GM23248 (cell line): ENCODE results near the gene H2BW1. TPM values are rescaled to one million over a fixed set of nuclear protein-coding genes. Genes with fewer than 3 reads are reported as not detected.
"Not testable (repeated sequence)": the region's sequence is repeated elsewhere in the genome, so short reads cannot be mapped to it uniquely, and the experiment has no call there.

Source experiments
- DNase-seq: peaks from one replicate; pipeline ENCODE4 v3.0.0-alpha.2; 2015
- H2AFZ ChIP-seq: fragments of 200-600 bp; sonication (generic); 2 replicates; pipeline ENCODE4 v1.6.1; 2016; ENCODE audit warnings: antibody characterized with exemption
- H3F3A ChIP-seq: fragments of 200-600 bp; sonication (generic); 2 replicates; pipeline ENCODE4 v1.6.1; 2016; ENCODE audit warnings: mild to moderate bottlenecking, antibody characterized with exemption, mixed run types; ENCODE audit not compliant: insufficient read depth
- H3K27ac ChIP-seq: fragments of 200-600 bp; sonication (generic); 2 replicates; pipeline ENCODE4 v1.5.1; 2016; ENCODE audit warnings: mild to moderate bottlenecking
- H3K27me3 ChIP-seq: fragments of 200-600 bp; sonication (generic); replicated peaks from 2 replicates; pipeline ENCODE4 v1.6.1; 2016; ENCODE audit warnings: mild to moderate bottlenecking; ENCODE audit not compliant: insufficient read depth
- H3K36me3 ChIP-seq: fragments of 200-600 bp; sonication (generic); 2 replicates; pipeline ENCODE4 v1.6.1; 2016; ENCODE audit warnings: low read depth, mild to moderate bottlenecking
- H3K4me1 ChIP-seq: fragments of 200-600 bp; sonication (generic); 2 replicates; pipeline ENCODE4 v1.6.1; 2016; ENCODE audit warnings: mild to moderate bottlenecking; ENCODE audit not compliant: insufficient read depth
- H3K4me2 ChIP-seq: fragments of 200-600 bp; sonication (generic); one replicate; pipeline ENCODE4 v1.6.1; 2016; ENCODE audit warnings: mild to moderate bottlenecking; ENCODE audit not compliant: unreplicated experiment
- H3K4me3 ChIP-seq: fragments of 200-600 bp; sonication (generic); 2 replicates; pipeline ENCODE4 v1.5.1; 2016; ENCODE audit warnings: mild to moderate bottlenecking
- H3K79me2 ChIP-seq: fragments of 200-600 bp; sonication (generic); 2 replicates; pipeline ENCODE4 v1.6.1; 2016; ENCODE audit warnings: mild to moderate bottlenecking; ENCODE audit not compliant: insufficient read depth
- H3K9ac ChIP-seq: fragments of 200-600 bp; sonication (generic); 2 replicates; pipeline ENCODE4 v1.6.1; 2016; ENCODE audit warnings: mild to moderate bottlenecking
- H3K9me2 ChIP-seq: fragments of 200-600 bp; sonication (generic); 2 replicates; pipeline ENCODE4 v1.6.1; 2016; ENCODE audit warnings: mixed run types, mild to moderate bottlenecking, moderate library complexity; ENCODE audit not compliant: insufficient read depth
- H3K9me3 ChIP-seq: fragments of 200-600 bp; sonication (generic); one replicate; pipeline ENCODE4 v1.6.1; 2017; ENCODE audit warnings: low read depth
- H4K20me1 ChIP-seq: fragments of 200-600 bp; sonication (generic); 2 replicates; pipeline ENCODE4 v1.6.0; 2016; ENCODE audit not compliant: insufficient read depth
- EZH2 ChIP-seq: fragments of 200-600 bp; sonication (generic); IDR thresholded peaks from 2 replicates; pipeline ENCODE4 v1.6.1; 2018; ENCODE audit warnings: antibody characterized with exemption, mild to moderate bottlenecking; ENCODE audit not compliant: insufficient read depth, poor library complexity, severe bottlenecking
- EZH2phosphoT487 ChIP-seq: fragments of 200-600 bp; sonication (generic); IDR thresholded peaks from 2 replicates; pipeline ENCODE4 v1.6.1; 2018; ENCODE audit warnings: antibody characterized with exemption, moderate library complexity, mild to moderate bottlenecking, low read depth; ENCODE audit not compliant: insufficient read depth
- WGBS, 2 experiments: methylation state at CpG; one replicate each; pipeline ENCODE4 v1.1.6; 2015 to 2017; ENCODE audit warnings: low lambda C conversion rate in 2 of 2, low coverage in 1 of 2; ENCODE audit errors: missing lambda C conversion rate in 2 of 2; 5-methylcytosine and 5-hydroxymethylcytosine counted together
- in situ Hi-C: fragments of 300-500 bp; cut with MboI; formaldehyde crosslinking; loops from 2 replicates; pipeline ENCODE4 v1.15.0; 2020
- polyA plus RNA-seq: library from polyadenylated mRNA; unstranded; fragments of >200 nt; fragmentation: Nextera tagmentation; extraction: Ambion mirVana; gene quantifications from 2 replicates; pipeline ENCODE4 v1.2.1, GENCODE V29; 2016
- total RNA-seq: library from RNA; depleted of rRNA; stranded (reverse); fragments of >200 nt; shearing (Covaris generic); gene quantifications from 2 replicates; pipeline ENCODE4 v1.2.3, GENCODE V29; 2014; rRNA removed

H2BW1 gene
- total and polyA plus RNA-seq, 2 experiments from 2014 or later: not detected

DNA sequence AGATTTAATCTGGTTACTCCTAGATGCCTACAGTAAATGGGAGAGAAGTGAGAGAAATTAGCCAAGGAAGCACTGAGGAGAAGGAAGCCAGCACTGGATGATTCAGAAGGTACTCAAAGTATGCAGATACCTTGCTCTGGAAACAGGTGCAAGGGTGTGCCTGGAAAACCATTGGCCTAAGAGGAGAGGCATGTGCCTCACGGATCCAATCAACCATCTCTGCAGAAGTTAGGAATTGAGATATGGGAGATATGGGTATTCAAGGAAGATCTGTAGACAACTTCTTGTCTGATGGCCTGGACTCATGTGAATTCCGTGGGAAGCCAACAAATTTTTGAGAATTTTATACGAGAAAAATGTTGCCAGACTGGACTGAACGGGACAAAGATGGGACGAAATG, 4.7 kb downstream of the H2BW1 start:
- WGBS, 2 experiments: 21 to 32% methylated on average over 5 of the region's 5 CpGs
- no peaks in the 10 kb centered on the region for H4K20me1 ChIP-seq
- no peaks in the 10 kb centered on the region for H3F3A ChIP-seq
- no peak overlapping the region for H2AFZ ChIP-seq
- in situ Hi-C loops: no loop called here
- no peak overlapping the region for H3K9ac ChIP-seq
- H3K4me1 ChIP-seq: no peaks in the 10 kb centered on the region
- H3K9me2 ChIP-seq: no peaks in the 10 kb centered on the region
- H3K9me3 ChIP-seq: no peaks in the 10 kb centered on the region
- H3K79me2 ChIP-seq: no peaks in the 10 kb centered on the region
- H3K27ac ChIP-seq: no peak overlapping the region
- no peak overlapping the region for H3K4me2 ChIP-seq
- H3K27me3 ChIP-seq: no peaks in the 10 kb centered on the region
- no peak overlapping the region for H3K4me3 ChIP-seq
- DNase-seq: no peak
- TF ChIP-seq EZH2phosphoT487: no peak
- no peaks in the 10 kb centered on the region for H3K36me3 ChIP-seq

DNA sequence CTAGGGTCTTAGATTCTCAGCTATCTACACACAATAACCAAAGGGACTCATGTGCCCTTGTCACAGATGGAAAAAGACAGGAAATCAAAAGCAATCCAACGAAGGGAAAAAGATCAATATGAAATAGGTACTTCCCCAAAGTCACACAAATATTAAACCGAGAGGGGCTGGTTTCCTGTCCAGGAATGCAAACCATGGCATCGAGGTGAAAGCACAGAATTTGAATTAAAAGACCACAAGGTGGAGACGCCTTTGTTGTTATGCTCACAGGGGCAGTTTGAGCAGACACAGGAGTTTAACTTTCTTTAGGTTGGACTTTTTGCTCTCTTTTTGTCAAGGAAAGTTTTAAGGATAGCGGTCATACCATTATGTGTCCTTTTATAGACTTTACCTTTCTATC, 14.3 kb downstream of the H2BW1 start:
- Histone ChIP-seq H3K9me2 (no peaks in the 10 kb centered on the region), H3F3A (no peaks in the 10 kb centered on the region), H3K27ac (no peak overlapping the region), H3K4me1 (no peaks in the 10 kb centered on the region), H3K36me3 (no peaks in the 10 kb centered on the region), H3K9me3 (no peaks in the 10 kb centered on the region), H2AFZ (no peak overlapping the region), H3K27me3 (no peaks in the 10 kb centered on the region), H3K4me3 (no peak overlapping the region), H3K79me2 (no peaks in the 10 kb centered on the region), H4K20me1 (no peaks in the 10 kb centered on the region), H3K4me2 (no peak overlapping the region), H3K9ac (no peak overlapping the region)
- 20 to 37% methylated on average over 5 of the region's 5 CpGs for WGBS, 2 experiments
- in situ Hi-C loops: no loop called here
- no peak for DNase-seq
- no peak for TF ChIP-seq EZH2
- TF ChIP-seq EZH2phosphoT487: no peak

DNA sequence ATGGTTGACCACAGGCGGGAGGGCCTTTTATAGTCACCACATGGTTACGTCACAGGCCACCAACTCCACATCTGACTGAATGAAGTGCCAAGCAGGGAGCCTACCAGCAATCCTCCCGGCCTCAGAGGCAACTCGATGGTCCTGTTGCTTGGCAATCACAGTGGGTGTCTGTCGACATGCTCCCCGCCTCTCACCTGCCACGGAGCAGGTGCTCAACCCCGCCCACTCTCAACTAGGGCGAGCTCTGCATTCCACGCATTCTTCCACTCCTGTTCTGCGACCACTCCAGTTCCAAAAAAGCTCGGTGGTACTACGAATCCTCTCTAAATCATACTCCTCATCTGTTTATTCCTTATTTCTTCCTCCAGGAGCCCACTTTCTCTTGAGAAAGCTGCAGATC, 30.0 kb downstream of the H2BW1 start:
- H4K20me1 ChIP-seq, H3K4me1 ChIP-seq, H3K79me2 ChIP-seq, in situ Hi-C loops, H3F3A ChIP-seq, H3K9me3 ChIP-seq, H3K4me2 ChIP-seq, H3K27ac ChIP-seq, H3K4me3 ChIP-seq, DNase-seq, H2AFZ ChIP-seq, H3K36me3 ChIP-seq, H3K9me2 ChIP-seq, H3K27me3 ChIP-seq, H3K9ac ChIP-seq: not testable (repeated sequence)
- no CpG with 5 or more reads among the region's 13 CpGs for WGBS, 2 experiments

DNA sequence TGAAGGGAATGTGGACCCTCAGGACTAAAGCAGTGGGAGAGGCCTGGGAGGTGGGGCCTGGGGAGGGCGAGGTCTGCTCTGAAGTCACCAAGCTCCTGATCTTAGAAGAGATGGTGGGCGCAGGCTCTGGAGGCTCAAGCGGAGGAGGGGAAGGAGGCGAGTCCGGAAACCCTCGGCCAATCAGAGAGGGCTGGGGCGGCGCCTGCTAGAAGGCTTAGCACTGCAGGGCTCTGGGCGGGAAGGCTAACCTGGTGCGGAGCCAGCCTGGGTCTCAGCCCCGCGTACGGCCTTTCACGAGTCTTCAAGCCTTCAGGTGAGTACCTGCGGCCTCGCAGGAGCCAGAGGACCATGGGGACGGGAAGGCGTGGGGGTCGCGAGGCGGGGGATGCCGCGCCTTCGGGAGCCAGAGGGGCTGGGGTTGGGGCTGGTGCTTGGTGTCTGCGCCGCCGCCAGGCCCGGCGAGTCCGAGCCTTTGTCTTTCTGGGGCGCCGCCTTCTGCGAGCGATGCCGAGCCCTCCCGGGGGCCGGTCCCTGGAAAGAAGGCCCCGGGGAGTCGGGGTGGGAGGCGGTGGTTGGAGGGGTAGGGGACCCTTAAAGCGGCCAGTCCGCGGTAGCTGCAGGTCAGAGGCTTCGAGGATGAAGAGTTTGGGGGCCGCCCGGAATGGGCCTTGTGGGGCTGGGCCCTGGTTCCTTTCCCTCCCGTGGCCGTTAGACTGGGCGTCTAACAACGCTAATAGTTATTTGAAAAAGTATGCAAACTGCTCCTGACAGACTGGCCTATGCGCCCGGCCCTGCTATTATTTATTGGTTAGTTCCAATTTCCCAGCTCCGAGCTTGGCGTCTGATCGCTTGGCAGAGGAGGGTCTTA, 50.9 kb downstream of the H2BW1 start, which contains the start of gene TMSB15B:
Gene TMSB15B (plus strand): TSS at position 217 of the 868 bp plus-strand sequence.
- H3K4me1 ChIP-seq, H3K9me2 ChIP-seq, H3K9me3 ChIP-seq, H3K4me3 ChIP-seq, H3K27me3 ChIP-seq, H3K4me2 ChIP-seq, H3F3A ChIP-seq, H3K9ac ChIP-seq, H2AFZ ChIP-seq, H4K20me1 ChIP-seq, H3K27ac ChIP-seq, in situ Hi-C loops, H3K79me2 ChIP-seq, DNase-seq, H3K36me3 ChIP-seq: not testable (repeated sequence)
- WGBS, 2 experiments: no CpG with 5 or more reads among the region's 55 CpGs

Other genes with a start within 250 kb of the H2BW1 start
- 0.22 and 0.76 TPM in 2 replicates for gene PLP1, start 236.9 kb downstream of the H2BW1 start, total RNA-seq
- gene PLP1, start 236.9 kb downstream of the H2BW1 start, polyA plus RNA-seq: 0.29 and 0.53 TPM in 2 replicates
- 0.89 and 1.5 TPM in 2 replicates for gene RAB9B, start 181.5 kb downstream of the H2BW1 start, total RNA-seq
- 0.80 and 0.81 TPM in 2 replicates for gene RAB9B, start 181.5 kb downstream of the H2BW1 start, polyA plus RNA-seq
- 0.63 and 1.4 TPM in 2 replicates for gene TMSB15B, start 51.1 kb downstream of the H2BW1 start, total RNA-seq
- 7.3 and 8.7 TPM in 2 replicates for gene TMSB15B, start 51.1 kb downstream of the H2BW1 start, polyA plus RNA-seq
- not detected in 2 replicates for gene H2BW2, start 26.2 kb upstream of the H2BW1 start, total RNA-seq
- not detected in 2 replicates for gene H2BW2, start 26.2 kb upstream of the H2BW1 start, polyA plus RNA-seq
- gene TMSB15C, start 62.5 kb upstream of the H2BW1 start, total RNA-seq: 1.8 and 4.1 TPM in 2 replicates
- gene TMSB15C, start 62.5 kb upstream of the H2BW1 start, polyA plus RNA-seq: 0.30 and 0.39 TPM in 2 replicates
- 1.4 TPM in 1 of 2 replicates, not detected in the other for gene ZCCHC18, start 98.8 kb upstream of the H2BW1 start, total RNA-seq
- gene ZCCHC18, start 98.8 kb upstream of the H2BW1 start, polyA plus RNA-seq: 0.57 and 0.58 TPM in 2 replicates
- 6.1 and 9.9 TPM in 2 replicates for gene SLC25A53, start 143.3 kb upstream of the H2BW1 start, total RNA-seq
- 6.0 and 6.2 TPM in 2 replicates for gene SLC25A53, start 143.3 kb upstream of the H2BW1 start, polyA plus RNA-seq
- gene FAM199X, start 152.7 kb upstream of the H2BW1 start, total RNA-seq: 16.1 and 16.9 TPM in 2 replicates
- 8.1 and 9.7 TPM in 2 replicates for gene FAM199X, start 152.7 kb upstream of the H2BW1 start, polyA plus RNA-seq
- gene ESX1, start 241.2 kb upstream of the H2BW1 start, total RNA-seq: not detected in 2 replicates
- gene ESX1, start 241.2 kb upstream of the H2BW1 start, polyA plus RNA-seq: not detected in 2 replicates